CD4-positive, alpha-beta T cell treated with Interleukin-2 at 100 ng/mL for 4 hours (primary cell): ENCODE data around the gene NHLH1.
"Not testable (repeated sequence)": the region's sequence is repeated elsewhere in the genome, so short reads cannot be mapped to it uniquely, and the experiment has no call there.

Source experiments
- DNase-seq: peaks from one replicate; pipeline ENCODE4 v3.0.0-alpha.2; 2020; ENCODE audit warnings: low spot score

Gene NHLH1

DNA sequence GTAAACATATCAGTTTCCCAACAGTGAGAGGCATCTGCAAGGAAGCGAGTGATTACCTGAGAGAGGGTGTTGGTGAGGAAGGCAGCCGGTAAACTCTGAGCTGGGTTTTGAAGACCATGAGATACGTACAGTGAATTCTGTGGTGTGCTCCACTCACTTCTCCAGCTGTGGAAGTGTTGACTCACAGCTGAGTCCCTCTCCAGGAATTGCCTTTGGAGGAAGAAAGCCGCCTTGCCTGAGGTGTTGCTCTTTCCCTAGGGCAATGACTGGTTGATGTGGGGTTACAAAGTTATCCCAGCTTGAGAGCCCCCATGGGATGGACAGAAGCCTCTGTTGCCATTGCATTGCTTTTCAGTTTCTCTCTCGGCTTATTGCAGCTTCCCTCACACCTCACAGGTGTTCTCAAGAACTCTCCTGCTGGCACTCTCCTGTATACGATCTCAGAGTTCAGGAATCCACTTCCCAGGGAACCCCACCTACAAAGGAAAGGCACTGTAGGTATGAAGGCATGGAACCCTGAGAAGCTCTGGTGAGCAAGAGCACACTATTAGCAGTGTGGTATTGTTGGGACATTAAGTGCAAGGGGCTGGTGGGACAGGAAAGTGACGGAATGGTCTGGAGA lies 10.8 kb downstream of the NHLH1 start:
- no peak for DNase-seq

DNA sequence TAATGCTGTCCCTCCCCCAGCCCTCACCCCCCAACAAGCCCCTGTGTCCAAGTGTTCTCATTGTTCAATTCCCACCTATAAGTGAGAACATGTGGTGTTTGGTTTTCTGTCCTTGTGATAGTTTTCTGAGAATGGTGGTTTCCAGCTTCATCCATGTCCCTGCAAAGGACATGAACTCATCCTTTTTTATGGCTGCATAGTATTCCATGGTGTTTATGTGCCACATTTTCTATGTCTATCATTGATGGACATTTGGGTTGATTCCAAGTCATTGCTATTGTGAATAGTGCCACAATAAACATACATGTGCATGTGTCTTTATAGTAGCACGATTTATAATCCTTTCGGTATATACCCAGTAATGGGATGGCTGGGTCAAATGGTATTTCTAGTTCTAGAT lies 17.9 kb downstream of the NHLH1 start:
- not testable (repeated sequence) for DNase-seq

DNA sequence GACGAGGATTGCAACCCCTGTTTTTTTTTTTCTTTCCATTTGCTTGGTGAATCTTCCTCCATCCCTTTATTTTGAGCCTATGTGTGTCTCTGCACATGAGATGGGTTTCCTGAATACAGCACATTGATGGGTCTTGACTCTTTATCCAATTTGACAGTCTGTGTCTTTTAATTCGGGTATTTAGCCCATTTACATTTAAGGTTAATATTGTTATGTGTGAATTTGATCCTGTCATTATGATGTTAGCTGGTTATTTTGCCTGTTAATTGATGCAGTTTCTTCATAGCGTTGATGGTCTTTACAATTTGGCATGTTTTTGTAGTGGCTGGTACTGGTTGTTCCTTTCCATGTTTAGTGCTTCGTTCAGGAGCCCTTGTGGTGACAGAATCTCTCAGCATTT lies 21.5 kb downstream of the NHLH1 start:
- DNase-seq, result not testable (repeated sequence)

GRCh38 chr1:160394673-160395072 lies 27.8 kb downstream of the NHLH1 start:
- DNase-seq, result no peak

DNA sequence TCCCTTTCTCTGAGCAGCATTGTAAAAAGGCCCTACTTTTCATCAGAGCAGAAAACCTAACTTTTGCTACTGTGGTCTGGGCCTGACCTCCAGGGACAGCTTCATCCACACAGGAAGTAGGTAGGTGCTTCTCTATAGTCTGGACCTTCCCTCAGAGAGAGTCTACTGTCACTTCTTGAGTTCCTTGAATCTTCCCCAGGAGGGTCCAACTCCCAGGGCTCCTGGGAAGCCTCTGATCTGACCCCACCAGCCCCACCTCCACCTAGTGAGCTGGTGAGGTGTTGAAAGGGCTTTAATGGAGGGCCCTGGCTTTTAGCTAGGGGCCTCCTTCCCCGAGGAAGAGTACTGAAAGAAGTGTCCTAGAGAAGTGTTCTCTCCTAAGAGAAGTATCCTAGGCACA lies 30.8 kb downstream of the NHLH1 start:
- DNase-seq, result no peak

DNA sequence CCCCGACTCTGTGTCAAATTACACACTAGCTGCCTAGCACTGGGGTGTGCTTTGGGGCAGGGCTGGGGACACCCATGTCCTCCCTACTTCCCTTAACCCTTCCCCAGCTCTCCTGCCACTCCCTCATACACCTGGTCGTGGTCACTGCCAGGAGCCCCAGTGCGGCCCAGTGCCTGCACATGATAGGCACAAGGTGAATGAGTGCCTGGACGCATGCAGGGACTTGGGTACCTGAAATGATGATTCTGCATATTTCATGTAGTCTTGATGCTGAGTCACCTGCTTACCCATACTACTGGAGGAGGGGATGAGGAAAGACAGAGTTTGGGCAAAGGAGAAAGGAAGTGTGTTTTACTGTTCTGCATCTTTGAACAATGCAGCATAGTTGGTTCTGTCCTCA lies 32.0 kb downstream of the NHLH1 start:
- no peak for DNase-seq

- no peak for DNase-seq
Measured at GRCh38 chr1:160399544-160400222, 32.8 kb downstream of the NHLH1 start.

DNA sequence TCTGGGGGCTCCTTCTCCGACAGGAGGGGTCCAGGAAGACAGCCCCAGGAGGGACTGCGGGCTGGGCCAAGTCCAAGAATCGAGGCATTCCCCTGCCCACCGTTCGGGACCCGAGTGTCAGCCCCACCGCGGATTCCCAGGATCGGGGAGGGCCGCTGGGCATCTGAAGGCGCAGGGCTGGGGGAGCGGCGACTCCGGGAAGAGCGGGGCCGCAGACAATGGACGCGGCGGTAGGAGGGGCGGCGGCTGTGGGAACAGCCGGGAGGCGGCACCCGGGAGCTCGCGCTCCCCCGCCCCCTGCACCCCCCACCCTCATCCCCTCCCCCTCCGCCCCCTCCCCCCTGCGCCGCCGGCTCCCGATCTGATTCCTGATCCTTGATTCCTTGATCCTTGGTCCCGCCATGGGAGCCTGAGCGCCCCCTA lies 33.4 kb downstream of the NHLH1 start, which contains the start of gene VANGL2:
Gene VANGL2, plus strand, starts transcription at position 342 of the 423 bp plus-strand sequence. CDS start 15,274 bp downstream, outside the sequence.
- peak; percentile 21 for DNase-seq

DNA sequence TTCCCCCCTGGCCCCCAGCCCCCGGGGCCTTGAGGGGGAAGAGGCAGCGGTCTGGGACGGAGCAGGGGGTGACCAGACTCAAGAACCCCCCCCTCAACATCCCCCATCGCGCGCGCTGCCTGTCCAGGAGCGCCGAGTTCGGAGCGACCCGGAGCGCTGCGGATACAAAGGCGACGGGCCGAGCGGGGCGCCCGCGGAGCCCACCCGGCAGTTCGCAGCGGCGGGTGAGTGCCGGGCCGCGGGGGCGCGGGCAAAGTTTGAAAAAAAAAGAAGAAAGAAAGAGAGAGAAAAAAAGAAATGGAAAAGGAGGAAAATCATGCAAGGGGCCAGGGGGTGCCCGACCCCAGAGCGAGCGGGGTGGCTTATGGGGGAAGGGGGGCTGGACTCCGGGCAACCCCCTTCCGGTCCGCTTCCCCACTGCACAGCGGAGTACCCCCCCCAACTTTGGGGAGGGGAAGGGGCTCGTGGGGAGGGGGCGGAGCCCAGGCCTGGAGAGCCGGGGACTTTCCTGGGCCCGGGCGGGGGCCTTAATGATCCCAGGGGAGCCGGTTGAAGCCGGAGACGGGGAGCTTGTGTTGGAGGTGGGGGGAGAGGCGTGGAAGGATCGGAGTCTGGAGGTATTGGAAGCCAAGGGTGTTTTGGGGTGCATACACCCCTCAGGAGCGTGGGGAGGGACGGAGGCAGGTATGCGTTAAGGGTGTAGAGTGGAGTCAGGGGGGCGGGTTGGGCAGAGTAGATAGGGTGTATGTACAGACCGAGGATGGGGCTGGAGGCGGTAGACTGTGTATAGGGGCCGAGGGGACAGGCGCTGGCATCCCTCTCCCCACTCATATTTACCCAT lies 34.0 kb downstream of the NHLH1 start:
- DNase-seq, result no peak

GRCh38 chr1:160401487-160401805 lies 34.6 kb downstream of the NHLH1 start:
- no peak for DNase-seq

GRCh38 chr1:160402001-160402795 lies 35.3 kb downstream of the NHLH1 start:
- DNase-seq, result no peak

- DNase-seq, result no peak
Measured at GRCh38 chr1:160403244-160403643, 36.4 kb downstream of the NHLH1 start.

DNA sequence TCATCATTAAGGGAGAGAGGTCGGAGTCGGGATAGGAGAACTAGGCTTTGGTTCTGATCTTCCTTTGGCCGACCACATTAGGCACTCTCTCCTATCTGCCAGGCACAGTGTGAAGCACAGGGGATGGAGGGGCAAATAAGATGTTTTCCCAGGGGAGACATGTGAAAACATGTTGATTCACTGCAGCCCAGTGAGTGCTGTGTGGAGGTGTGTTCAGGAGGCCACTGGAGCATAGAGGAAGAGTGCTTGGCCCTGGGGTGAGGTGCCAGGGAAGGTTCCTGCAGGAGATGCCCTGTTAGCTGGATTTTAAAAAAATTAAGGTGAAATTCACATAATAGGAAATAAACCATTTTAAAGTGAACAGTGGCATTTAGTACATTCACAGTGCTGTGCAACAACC lies 37.2 kb downstream of the NHLH1 start:
- DNase-seq, result no peak

DNA sequence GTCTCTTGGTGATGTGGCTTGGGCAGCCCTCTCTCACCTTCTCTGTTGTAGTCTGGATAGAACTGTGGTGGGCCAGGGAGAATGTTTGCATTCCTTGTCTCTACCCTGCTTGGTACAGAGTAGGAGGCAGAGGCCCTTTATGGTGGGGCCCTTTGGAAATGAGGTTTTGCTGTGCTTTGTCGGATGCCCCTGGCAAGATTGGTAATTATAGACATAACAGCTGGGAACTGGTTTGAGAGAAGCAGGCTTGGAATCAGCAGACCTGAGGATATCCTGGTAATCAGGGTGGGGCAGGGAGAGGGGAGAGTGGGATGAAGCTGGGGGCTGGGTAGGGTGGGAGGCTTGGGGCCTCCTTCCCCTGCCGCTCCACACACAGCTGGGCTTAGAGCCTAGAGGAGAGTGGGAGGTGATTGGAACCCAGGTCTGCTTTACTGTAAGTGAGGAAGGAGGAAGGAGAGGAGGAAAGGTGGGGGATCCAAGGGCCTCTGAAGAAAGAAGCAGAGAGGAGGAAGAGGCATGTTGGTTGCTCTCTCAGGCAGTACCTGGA lies 38.5 kb downstream of the NHLH1 start:
- DNase-seq, result no peak

DNA sequence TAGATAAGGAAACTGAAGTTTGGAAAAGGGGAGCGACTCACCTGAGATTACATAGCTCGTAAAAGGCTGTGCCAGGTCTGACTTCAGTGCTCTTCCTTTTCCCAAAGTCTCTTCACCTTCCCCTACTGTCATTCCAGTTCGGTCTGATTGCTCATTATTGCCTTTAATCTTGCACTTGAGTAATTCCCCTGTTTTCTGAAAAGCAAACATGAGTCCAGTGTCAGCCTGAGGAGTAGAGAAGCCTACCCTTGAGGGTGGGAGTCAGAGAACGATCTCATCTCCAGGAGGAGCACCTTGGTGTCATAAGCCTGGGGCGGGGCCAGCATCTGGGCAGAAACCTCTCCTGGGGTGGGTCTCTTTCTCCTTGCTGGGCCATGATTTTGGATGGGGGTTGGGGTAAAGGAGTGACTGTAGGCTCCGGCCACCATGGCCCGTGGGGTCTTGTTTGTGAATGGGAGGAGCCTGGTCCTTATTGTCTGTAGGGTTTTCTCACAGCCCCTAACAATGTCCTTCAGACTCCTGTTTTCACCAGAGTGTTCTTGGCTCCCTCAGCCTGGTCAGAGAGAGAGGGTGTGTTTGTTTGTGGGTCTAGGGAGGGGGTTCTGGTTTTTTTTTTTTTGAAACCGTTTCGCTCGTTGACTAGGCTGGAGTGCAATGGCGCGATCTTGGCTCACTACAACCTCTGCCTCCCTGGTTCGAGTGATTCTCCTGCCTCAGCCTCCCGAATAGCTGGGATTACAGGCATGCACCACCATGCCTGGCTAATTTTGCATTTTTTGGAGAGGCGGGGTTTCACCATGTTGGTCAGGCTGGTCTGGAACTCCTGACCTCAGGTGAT lies 39.5 kb downstream of the NHLH1 start:
- no peak for DNase-seq

DNA sequence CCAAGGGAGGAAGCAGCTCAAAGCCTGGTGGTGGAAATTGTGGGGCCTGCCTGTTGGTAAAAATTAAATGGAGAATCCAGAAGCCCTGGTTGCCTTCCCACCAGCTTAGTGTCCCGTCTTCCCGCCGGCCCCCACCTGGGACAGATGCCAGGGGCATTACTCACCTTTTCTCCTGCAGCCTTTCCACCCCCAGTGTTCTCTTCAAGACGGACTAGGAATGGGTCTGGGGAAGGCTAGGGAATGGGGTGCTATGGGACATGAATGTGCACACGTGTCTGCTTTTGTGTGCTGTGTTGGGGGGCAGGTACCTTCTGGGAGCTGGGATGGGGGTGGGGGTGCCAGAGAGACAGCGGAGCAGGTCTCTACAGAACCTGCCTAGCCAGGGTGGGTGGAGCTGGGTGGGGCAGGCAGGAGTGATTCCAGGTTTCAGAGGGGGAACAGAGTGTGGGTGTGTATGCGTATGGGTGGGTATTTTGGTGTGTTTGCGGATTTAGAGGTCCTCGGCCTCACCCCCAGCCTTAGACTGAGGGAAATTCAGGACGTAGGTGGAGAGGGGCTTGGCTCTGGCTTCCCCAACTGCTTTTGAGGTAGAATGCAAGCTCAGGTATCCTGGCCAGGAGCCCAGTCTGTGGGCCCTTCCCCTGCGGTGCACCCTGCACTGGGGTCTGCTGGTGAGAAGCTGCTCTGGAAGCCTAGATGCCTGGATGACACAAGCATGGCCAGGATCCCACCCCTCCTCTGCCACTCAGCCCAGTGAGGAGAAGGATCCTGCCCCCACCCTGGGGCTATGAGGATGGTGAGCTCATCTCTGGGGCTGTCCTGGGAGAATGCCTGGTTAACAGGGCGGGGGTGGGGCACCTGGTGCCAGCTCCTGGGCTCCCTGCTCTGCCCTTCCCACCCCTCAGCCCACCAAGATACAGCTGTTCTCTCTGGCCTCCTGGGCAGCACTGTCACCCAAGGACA lies 41.2 kb downstream of the NHLH1 start:
- no peak for DNase-seq

DNA sequence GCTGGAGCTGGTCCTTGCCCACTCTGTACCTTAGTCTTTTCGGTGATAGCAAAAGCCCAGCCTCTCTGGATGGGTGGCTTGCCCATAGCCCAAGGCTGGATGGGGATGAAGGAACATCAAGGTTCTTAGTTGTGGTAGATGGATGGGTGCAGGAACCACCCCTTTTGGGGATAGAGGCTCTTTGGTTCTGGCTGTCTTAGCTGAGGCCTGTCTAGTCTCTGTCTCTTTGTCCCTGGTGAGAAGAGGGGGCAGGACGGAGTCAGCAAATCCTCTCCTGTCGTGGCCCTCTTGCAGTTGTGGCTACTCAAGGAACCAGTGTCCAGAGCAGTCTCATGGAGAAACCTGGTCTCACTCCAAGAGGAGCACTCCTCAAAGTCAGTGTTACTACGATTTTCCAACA lies 42.0 kb downstream of the NHLH1 start:
- DNase-seq, result no peak

GRCh38 chr1:160409486-160409885 lies 42.6 kb downstream of the NHLH1 start:
- no peak for DNase-seq

- DNase-seq, result no peak
Measured at GRCh38 chr1:160410406-160411005, 43.6 kb downstream of the NHLH1 start.
